SKM-1 treated with dmso at 0.1 percent for 144 hours (cell line): ENCODE measurements around the gene ARL8A.
A peak's percentile ranks its signal among the peaks of the same experiment; 100 is the strongest.
"Not testable (repeated sequence)": the region's sequence is repeated elsewhere in the genome, so short reads cannot be mapped to it uniquely, and the experiment has no call there.

ENCODE experiments used
- DNase-seq: peaks from one replicate; lab custom pipeline; 2025; ENCODE audit not compliant: unreplicated experiment; lab: John Stamatoyannopoulos, UW

The ARL8A gene

GRCh38 chr1:202159534-202160371 lies 15.2 kb upstream of the ARL8A start:
- DNase-seq: peak; percentile 49

DNA sequence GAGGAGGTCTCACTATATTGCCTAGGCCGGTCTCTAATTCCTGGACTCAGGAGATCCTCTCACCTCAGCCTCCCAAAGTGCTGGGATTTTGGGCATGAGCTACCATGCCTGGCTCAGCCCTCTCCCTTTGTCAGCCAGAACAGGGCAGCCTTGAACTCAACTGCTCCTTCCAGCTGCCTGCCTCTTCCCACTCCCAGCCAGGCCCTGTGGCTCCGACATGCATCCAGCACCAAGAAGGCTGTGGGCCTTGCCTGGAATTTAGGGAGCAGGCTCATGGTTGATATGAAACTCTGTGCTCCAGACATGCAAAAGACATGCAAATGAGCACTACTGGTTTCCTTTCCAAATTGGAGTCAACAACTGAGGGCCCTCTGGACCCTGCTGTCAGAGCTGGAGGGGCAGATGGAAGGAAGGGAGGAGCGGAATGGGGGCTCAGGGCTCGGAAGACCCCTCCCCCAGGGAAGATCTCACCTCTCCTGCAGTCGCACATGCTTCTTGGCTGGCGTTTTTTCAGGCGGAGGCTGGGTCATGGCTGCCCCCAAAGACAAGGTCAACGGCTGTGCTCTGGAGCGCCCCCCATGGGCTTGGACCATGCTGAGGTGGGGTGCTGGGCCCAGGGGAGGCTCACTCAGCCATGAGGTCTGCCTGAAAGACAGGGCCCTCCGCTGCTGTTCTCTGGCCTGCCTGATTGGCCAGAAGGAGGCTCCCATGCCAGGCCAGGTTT lies 14.4 kb upstream of the ARL8A start:
- peak; percentile 35 for DNase-seq

GRCh38 chr1:202157945-202158344 lies 13.4 kb upstream of the ARL8A start:
- no peak for DNase-seq

DNA sequence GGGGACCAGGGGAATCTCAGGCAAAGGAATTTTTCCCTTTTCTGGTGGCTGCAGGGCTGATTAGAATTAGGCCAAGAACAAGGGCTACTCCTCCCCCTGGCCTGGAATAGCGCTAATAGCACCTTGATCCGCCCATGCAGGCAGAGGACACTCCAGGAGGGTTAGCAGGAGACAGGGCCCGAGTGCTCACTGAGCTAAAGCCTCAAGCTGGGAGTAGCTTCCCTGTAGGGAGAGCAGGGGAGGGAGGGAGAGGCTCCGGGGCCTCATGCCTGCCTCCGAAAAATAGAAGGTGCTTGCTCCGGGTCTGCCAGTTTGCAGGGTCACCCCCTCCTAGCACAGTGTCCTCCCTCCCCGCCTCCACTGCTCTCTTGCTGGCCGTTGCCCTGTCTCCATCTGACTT lies 12.1 kb upstream of the ARL8A start:
- DNase-seq: no peak

GRCh38 chr1:202155478-202156021 lies 11.0 kb upstream of the ARL8A start:
- DNase-seq: no peak

DNA sequence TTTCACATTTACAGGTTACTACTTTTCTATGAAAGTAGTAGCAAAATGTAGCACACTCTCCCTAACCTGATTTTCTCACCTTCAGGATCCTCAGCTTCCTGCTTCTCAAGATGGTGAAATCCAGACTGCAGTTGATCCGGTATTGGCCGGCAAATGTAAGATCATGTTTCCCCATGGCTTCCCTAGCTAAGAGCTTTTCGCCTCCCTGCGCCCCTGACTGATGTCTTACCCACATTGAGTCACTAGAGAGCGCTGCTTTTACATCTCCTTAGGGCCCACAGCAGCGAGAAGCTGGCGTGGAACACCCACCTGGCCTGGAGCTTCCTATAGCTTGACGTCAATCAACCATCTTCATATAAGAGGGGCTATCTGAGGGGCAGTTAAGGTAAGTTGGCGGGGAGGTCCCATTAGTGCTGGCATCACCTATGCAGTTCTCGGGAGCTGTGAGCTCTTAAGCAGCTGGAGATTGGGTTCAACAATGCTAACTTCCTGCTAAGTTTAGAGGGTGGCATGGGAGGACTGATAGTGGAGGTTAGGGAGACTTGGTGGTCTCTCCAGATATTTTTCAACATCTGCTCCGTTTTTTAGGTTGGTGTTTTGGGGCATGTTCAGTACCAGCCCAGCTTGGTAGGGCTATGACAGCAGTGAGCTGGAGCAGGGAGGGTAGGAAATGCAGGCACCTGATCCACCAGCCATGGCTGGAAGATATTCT lies 10.4 kb upstream of the ARL8A start:
- DNase-seq: peak; percentile 72

DNA sequence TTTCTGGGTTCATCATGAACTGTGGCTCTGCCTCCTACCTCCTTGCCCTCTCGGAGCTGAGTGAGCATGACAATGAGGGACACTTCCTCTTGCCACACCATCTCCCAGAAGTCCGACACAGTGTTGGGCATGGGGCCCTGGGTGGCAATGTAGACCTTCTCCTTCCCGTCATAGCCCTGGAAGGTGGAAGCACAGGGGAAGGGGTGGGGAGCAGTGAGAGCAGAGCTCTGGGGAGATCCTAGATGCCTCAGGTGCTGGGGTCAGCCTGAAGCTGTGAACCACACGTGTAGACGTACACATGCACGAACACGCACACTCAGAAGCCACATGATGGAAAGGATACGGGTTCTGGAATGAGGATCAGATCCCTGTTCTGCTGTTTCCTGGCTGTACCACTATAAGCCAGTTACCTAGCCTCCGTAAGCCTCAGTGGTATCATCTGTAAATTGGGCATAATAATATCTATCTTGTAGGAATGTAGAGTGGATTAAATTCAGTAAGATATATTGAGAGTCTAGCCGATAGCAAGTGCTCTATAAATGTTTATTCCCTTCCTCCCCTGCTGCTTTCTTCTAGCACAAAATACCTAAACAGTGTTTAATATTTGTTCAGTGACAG lies 9.7 kb upstream of the ARL8A start:
- DNase-seq: no peak

GRCh38 chr1:202153284-202153683 lies 8.7 kb upstream of the ARL8A start:
- no peak for DNase-seq

GRCh38 chr1:202152399-202152798 lies 7.9 kb upstream of the ARL8A start:
- DNase-seq: no peak

GRCh38 chr1:202151045-202151444 lies 6.5 kb upstream of the ARL8A start:
- no peak for DNase-seq

GRCh38 chr1:202150602-202151001 lies 6.1 kb upstream of the ARL8A start:
- DNase-seq: no peak

GRCh38 chr1:202150187-202150586 lies 5.7 kb upstream of the ARL8A start:
- DNase-seq: no peak

DNA sequence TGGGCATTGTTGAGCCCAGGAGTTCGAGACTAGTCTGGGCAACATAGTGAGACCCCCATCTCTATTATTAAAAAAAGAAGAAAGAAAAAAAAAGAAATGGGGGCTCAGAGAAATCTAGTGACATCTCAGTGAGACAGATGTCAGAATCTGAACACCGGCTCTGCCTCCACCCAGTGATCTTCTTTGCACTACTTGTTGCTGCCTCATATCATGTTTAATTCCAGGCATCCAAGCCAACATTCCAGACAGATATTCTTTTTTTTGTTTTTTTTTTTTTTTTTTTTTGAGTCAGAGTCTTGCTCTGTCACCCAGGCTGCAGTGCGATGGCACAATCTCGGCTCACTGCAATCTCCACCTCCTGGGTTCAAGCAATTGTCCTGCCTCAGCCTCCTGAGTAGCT lies 5.0 kb upstream of the ARL8A start:
- no peak for DNase-seq

- no peak for DNase-seq
Observed at GRCh38 chr1:202148391-202148790, 3.9 kb upstream of the ARL8A start.

DNA sequence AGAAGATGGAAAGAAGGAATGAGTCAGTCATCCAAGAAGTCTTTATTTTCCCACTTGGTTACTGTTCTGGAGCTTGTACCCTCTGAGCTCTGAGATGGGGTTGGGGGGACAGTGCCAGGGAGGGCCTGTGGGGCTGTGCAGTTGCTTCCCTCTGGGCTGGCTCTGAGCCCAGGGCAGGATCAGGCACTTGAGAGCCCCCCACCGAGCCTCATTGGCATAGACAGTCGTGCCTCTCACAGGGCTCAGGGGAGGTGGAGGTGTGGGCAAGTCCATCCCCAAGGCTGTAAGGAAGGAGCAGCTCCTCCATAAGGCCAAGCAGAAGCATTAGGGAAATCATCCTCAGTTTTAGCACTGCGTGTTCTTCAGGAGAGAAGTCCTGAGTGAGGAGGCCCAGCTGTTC lies 2.5 kb upstream of the ARL8A start:
- DNase-seq: no peak

DNA sequence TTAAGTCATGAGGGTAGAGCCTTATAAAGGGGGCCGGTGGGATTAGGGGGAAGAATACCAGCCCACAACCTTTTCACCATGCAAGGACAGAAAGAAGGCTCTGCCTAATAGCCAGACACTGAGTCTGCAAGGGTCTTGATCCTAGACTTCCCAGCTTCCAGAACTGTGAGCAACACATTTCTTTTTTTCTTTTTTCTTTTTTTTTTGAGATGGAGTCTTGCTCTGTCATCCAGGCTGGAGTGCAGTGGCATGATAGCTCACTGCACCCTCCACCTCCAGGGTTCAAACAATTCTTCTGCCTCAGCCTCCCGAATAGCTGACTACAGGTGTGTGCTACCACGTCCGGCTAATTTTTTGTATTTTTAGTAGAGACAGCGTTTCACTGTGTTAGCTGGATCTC lies 1.7 kb upstream of the ARL8A start:
- no peak for DNase-seq

DNA sequence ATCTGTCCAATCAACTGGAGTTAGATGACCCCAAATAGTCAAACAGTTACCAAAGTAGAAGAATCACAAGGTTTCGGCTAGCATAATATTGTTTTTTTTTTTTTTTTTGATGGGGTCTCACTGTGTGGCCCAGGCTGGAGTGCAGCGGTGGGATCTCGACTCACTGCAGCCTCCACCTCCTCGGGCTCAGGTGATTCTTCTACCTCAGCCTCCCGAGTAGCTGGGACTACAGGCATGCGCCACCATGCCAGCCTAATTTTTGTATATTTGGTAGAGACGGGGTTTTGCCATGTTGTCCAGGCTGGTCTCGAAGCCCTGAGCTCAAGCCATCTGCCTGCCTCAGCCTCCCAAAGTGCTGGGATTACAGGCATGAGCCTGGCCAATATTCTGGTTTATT lies 1.2 kb upstream of the ARL8A start:
- not testable (repeated sequence) for DNase-seq

DNA sequence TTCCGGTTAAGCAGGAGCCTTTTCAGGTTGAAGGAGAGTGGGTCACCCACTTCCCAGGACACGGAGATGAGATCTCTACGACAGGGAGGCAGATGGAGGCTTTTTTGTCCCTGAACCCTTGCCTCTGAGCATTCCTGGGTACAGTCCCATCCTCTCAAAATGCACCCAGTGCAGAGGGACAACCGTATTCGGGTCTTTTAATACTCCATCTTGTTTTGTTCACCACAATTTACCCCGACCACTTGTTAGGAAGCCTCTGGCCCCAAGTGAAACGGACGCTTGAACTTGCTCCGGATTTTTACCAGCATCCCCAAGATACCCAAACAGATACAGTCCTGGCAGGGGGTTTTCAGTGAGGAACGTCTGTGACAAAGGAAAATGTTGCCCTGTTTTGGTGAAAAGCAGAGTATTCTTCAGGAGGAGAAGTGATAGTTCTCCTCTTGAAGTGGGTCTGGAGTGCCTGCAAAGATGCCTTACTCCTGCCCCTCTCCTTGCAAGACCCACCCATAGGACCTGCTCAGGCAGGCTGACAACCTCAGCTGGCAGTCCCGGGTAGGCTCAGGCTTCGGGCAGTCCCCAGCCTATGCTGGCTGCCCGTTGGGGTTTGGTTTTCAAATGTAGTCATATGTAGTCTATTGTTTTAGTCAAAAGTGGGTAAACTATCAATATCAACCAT lies 669 bp upstream of the ARL8A start:
- peak; percentile 18 for DNase-seq

- peak; percentile 59 for DNase-seq
Observed at GRCh38 chr1:202143768-202144401, 652 bp downstream of the ARL8A start.
